LNCaP clone FGC (cell line): Measurements from ENCODE around the gene ARHGEF3.

ENCODE experiments used
- DNase-seq: peaks from one replicate; pipeline ENCODE4 v3.0.0-alpha.2; 2011; ENCODE audit warnings: low read depth
- H3K4me3 ChIP-seq: 2 replicates; pipeline ENCODE4 v1.5.1; 2011; ENCODE audit warnings: mild to moderate bottlenecking, low read depth, low read length, control low read depth
- TF ChIP-seq, protein P1 (sequence below): IDR thresholded peaks from 2 replicates; pipeline ENCODE4 v1.5.1; 2012; ENCODE audit warnings: mild to moderate bottlenecking; ENCODE audit not compliant: control insufficient read depth, insufficient read depth; ENCODE audit errors: extremely low read depth

The ARHGEF3 gene

DNA sequence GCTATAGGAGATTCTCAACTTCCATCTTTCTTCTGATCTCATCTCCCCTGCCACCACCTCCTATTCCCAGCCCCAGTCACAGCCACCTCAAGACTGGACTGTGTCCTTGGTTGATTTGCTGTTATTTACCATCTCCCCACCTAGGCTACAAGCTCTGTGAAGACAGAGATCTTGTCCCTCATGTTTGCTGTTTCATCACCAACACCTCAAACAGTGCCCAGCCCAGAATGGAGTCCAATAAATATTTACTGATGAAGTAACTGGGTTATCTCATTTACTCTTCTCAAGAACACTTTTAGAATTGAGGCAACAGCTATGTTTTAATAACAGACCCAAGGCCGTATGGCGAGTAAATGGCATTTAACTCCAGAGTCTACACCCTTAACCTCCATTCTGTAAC, 29.1 kb upstream of the ARHGEF3 start:
- DNase-seq = no peak
- TF ChIP-seq, protein P1, sequence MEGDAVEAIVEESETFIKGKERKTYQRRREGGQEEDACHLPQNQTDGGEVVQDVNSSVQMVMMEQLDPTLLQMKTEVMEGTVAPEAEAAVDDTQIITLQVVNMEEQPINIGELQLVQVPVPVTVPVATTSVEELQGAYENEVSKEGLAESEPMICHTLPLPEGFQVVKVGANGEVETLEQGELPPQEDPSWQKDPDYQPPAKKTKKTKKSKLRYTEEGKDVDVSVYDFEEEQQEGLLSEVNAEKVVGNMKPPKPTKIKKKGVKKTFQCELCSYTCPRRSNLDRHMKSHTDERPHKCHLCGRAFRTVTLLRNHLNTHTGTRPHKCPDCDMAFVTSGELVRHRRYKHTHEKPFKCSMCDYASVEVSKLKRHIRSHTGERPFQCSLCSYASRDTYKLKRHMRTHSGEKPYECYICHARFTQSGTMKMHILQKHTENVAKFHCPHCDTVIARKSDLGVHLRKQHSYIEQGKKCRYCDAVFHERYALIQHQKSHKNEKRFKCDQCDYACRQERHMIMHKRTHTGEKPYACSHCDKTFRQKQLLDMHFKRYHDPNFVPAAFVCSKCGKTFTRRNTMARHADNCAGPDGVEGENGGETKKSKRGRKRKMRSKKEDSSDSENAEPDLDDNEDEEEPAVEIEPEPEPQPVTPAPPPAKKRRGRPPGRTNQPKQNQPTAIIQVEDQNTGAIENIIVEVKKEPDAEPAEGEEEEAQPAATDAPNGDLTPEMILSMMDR = no peak
- no peak overlapping the region for H3K4me3 ChIP-seq

DNA sequence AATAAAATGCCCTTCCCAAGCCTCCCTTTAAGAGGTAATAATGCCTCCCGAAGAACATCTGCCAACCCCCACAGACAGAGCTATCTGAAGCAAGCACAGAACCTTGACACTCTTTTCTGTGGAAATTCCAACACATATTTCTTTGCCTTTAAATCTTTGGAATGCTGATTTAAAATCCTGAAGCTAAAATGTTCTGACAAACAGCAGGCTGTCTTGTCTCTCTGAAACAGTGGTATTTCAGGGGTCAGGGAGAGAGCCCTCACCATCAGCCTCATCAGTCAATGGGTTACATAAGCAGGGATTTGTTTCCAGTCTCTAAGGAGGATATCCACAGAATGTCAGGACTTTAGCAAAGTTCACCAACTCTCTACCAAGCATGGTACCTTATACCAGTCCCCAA, 27.8 kb upstream of the ARHGEF3 start:
- TF ChIP-seq, protein P1 = no peak
- no peak for DNase-seq
- no peak overlapping the region for H3K4me3 ChIP-seq

DNA sequence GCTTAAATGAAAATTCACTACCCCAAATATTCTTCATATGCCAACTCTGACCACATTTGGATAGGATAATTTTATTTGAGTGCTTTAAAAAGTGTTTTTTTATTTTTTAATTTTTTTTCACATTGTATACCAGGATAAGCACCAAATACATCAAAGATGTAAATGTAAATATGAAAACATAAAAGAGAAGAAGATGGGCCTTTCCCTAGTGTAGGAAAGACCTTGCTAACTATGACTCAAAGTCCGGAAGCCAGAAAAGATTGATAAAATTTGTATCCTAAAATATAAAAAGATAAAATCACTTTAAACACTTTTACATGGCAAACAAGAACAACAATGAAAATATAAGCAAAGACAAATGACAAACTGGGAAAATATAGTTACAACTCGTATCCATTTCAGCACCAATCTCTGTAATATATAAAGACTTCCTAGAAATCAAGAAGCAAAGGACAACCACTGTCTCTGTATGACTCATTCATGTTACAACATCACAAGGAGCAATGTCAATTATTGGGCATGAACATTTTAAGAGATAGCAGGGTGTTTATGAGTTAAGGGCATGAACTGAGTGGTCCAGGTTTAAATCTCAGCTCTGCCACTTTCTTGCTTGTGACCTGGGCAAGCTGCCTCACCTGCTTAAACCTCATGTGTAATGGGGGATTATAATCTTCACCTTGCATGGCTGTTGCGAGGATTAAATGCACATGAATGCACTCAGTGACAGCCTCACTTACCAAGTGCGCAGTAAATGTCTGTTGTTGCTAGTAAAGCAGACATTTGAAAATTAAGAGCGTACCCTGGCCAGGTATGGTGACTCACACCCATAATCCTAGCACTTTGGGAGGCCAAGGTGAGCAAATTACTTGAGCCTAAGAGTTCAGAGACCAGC, 25.3 kb upstream of the ARHGEF3 start:
- TF ChIP-seq, protein P1 = no peak
- no peak overlapping the region for H3K4me3 ChIP-seq
- no peak for DNase-seq

DNA sequence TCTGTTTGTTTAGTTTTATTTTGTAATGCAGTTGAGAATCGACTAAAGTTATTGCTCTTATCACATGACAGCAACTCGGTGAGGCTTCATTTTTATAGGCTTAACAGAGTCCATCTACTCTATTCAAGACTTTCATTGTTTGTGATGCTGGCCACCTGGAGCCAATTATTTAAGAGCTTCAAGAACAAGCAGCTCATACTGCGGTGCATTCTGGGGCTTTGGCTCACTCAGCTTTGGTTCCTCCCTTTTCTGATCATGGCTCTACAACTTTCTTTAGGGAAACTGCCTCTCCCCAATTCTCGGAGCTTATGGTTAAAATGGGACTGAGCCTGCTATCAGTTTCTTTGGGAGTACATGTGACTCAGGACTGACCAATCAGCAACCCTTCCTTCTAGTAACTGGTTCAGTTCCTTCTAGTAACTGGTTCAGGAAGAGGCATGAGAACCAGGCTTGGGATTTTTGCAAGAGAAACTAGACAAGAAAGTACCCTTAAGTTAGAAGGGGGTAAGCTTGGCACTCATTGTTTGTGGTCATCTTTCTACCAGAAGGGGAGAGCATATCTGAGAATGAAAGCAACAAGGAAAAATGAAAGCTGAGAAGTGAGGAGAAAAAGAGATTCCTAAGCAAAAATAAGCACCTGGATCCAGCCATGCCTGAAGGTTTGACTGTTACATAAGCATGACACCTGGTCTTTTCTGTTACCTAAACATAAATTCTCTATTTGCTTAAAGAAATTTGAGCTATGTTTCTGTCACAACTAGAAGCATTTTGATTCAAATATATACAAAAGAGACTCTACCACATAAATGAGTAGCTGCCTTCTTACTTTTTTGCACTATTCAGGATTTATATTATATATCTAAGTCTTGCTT, 24.1 kb upstream of the ARHGEF3 start:
- TF ChIP-seq, protein P1 = no peak
- DNase-seq = no peak

DNA sequence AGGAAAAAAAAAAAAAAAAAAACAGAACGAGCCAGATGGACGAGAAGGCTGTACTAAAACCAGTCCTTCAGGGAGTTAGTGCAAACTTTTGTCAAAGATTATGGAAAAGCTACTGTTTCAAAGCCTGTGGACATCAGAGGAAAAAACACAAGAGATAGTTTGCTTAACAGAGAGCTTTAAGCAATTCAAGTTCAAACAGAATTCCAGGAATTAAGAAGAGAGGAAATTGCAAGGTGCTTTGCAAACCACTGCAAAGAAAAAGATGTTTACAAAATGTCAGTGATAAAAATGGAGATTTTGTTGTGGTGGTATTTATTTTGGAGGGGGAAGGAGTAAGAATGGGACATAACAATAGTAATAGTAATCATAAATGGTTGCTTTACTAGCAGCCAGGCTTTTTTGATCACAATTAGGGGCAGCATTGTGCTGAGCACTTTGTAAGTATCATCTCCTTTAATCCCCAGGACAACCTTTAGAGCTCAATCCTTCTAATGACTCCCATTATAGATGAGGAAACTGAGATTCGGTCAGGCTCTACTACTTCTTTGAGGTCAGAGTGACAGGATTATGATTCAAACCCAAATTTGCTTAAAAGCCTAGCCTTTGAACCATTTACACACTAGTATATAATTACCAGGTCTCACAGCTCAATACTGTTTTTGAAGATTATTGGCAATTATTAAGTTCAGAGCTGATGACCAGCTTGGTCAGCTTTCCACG, 22.4 kb upstream of the ARHGEF3 start:
- DNase-seq = no peak
- TF ChIP-seq, protein P1 = no peak
- no peak overlapping the region for H3K4me3 ChIP-seq

More for the DNA sequence above, 24.1 kb upstream of the ARHGEF3 start:
- H3K4me3 ChIP-seq = no peak overlapping the region

DNA sequence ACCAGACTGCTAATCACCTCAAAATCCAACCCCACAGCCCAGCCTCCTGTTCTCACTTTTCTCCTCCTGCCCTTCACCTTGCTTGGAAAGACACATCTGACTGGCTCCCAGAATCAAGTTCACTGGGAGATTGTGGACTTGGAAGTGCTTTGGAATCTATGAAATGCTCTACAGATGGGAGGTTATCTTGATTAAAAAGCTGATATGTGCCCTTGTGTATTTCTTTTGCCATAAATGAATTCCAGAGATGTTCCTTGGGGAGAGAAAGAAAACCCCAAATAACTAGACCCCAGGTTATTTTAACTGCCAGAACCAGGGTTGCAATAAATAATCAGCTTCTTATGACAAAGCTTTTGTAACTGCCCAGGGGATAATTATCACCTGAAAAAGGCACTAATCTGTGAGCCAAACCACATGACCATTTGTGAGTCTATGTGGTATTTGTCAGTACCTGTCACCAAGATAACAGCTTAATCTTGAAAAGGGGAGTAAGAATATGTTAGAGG, 21.7 kb upstream of the ARHGEF3 start:
- TF ChIP-seq, protein P1 = no peak
- H3K4me3 ChIP-seq = no peak overlapping the region
- DNase-seq = no peak
